Adrenal gland (tissue), 12 donors: Measurements from ENCODE around the gene POLR1A. TPM values are rescaled to one million over a fixed set of nuclear protein-coding genes. Genes with fewer than 3 reads are reported as not detected.

Experiments
- DNase-seq, 7 donors: peaks; one replicate each; pipeline ENCODE4 v3.0.0-alpha.2; 2019 to 2020
- H3K27ac ChIP-seq, 5 donors: fragments of 200-600 bp; sonication (generic) in 4 of 5; 1 replicate in 3 of 5; 2 replicates in 2 of 5; pipeline versions ENCODE4 v1.5.1 to v1.8.0; 2016 to 2020; ENCODE audit warnings: mild to moderate bottlenecking in 1 of 5
- H3K27me3 ChIP-seq: fragments of 200-600 bp; 2 replicates; pipeline ENCODE4 v1.8.0; 2021
- H3K36me3 ChIP-seq, 2 donors: fragments of 200-600 bp; replicated peaks in 1 of 2; 1 replicate in 1 of 2; 2 replicates in 1 of 2; pipeline versions ENCODE4 v1.5.1 to v1.8.0; 2018 to 2022
- H3K4me1 ChIP-seq, 2 donors: fragments of 200-600 bp; replicated peaks in 1 of 2; 1 replicate in 1 of 2; 2 replicates in 1 of 2; pipeline versions ENCODE4 v1.5.1 to v1.8.0; 2018 to 2021
- H3K4me3 ChIP-seq, 4 donors: fragments of 200-600 bp; sonication (generic) in 3 of 4; one replicate each; pipeline ENCODE4 v1.5.1; 2016 to 2018
- H3K9me3 ChIP-seq, 3 donors: fragments of 200-600 bp; sonication (generic) in 1 of 3; replicated peaks in 1 of 3; 1 replicate in 2 of 3; 2 replicates in 1 of 3; pipeline versions ENCODE4 v1.5.1 to v1.8.0; 2016 to 2021
- POLR2A ChIP-seq, 2 donors: fragments of 450-650 bp; IDR thresholded peaks; one replicate each; pipeline ENCODE4 v1.6.1; 2017; ENCODE audit warnings: antibody characterized with exemption in 2 of 2, mild to moderate bottlenecking in 2 of 2, moderate library complexity in 1 of 2
- WGBS, 4 donors: extraction: QIAGEN DNeasy Blood & Tissue Kit in 2 of 4; methylation state at CpG; one replicate each; pipeline versions ENCODE4 v1.1.5 to v1.1.7; 2013 to 2017; 5-methylcytosine and 5-hydroxymethylcytosine counted together
- intact Hi-C, 2 donors: fragments of 100-400 bp; cut with DNase I; formaldehyde crosslinking; loops; one replicate each; pipeline versions ENCODE4 v1.14.1 to v1.15.0; 2022 to 2023
- polyA plus RNA-seq, 3 donors: library from polyadenylated mRNA; stranded (reverse); fragments of 200-250 nt in 2 of 3; fragments of 350-450 nt in 1 of 3; fragmentation: Illumina TruSeq in 1 of 3; extraction: RNeasy Lipid Tissue Mini Kit (QIAGEN cat#74804) in 1 of 3; gene quantifications; one replicate each; pipeline ENCODE4 v1.2.3, GENCODE V29; 2013 to 2014
- total RNA-seq, 9 donors: library from RNA; depleted of rRNA in 4 of 9; stranded (reverse); fragments of >200 nt in 4 of 9; fragments of 120-200 nt in 1 of 9; fragmentation: NEBNext Ultra II Directional in 1 of 9; extraction: Animal tissue kit (Norgen Biotek cat#: 25700) in 1 of 9; gene quantifications; one replicate each; pipeline versions ENCODE4 v1.1.0 to v1.2.4, GENCODE V29; 2013 to 2023
- TF ChIP-seq, protein P1 (sequence below), 6 experiments: fragments of 450-650 bp in 4 of 6; fragments of 200-600 bp in 2 of 6; sonication (generic) in 1 of 6; IDR thresholded peaks; 1 replicate in 5 of 6; 2 replicates in 1 of 6; pipeline versions ENCODE4 v1.5.1 to v1.8.0; 2016 to 2021; ENCODE audit warnings: antibody characterized with exemption in 6 of 6, mild to moderate bottlenecking in 2 of 6, moderate library complexity in 1 of 6
- donor health status: healthy with polysubstance abuse.
- donor health status: Bipolar disorder and iron deficiency.
- donor health status: DM: yes; HTN: yes; CAD: no.
- donor health status: DM: no; HTN: no; CAD: no.
- donor health status: DM: no; HTN: no; CAD: no.
- donor health status: DM: yes; HTN: yes; CAD: no.

POLR1A gene
- total and polyA plus RNA-seq, 12 donors: 4.6 to 50.1 (median 26.2) TPM

DNA sequence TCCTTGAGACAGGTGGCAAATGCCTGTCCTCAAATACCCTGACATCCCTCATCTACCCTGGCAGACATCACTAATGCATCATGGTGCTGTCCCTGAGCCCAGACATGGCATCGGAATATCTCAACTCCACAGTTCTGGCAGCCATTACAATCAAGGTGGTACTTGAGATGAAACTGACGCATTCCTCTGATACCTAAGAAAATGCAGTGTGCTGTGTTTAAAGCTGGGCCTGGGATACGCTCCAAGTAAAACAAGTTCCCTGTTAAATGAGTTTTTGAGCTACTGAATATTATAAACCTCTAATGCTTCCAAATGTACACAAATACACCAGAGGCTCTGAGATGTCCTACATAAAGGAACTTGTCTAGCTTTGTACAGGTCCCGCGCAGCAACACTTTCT, 29.8 kb downstream of the POLR1A start:
- no peak overlapping the region for H3K27ac ChIP-seq
- no peaks in the 10 kb centered on the region for H3K27me3 ChIP-seq
- H3K4me3 ChIP-seq: no peak overlapping the region
- TF ChIP-seq, protein P1, sequence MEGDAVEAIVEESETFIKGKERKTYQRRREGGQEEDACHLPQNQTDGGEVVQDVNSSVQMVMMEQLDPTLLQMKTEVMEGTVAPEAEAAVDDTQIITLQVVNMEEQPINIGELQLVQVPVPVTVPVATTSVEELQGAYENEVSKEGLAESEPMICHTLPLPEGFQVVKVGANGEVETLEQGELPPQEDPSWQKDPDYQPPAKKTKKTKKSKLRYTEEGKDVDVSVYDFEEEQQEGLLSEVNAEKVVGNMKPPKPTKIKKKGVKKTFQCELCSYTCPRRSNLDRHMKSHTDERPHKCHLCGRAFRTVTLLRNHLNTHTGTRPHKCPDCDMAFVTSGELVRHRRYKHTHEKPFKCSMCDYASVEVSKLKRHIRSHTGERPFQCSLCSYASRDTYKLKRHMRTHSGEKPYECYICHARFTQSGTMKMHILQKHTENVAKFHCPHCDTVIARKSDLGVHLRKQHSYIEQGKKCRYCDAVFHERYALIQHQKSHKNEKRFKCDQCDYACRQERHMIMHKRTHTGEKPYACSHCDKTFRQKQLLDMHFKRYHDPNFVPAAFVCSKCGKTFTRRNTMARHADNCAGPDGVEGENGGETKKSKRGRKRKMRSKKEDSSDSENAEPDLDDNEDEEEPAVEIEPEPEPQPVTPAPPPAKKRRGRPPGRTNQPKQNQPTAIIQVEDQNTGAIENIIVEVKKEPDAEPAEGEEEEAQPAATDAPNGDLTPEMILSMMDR (IDR thresholded peaks at IDR 0.05): no peak
- TF ChIP-seq POLR2A (IDR thresholded peaks at IDR 0.05): no peak
- H3K9me3 ChIP-seq: no peaks in the 10 kb centered on the region
- H3K36me3 ChIP-seq: peaks cover 0 to 37% of the 10 kb centered on the region in 2 donors
- intact Hi-C loops: loop anchor here (2.0 to 10.0 kb wide), 4 partner anchors 51 to 249 kb away; partner anchors contain the start of gene ST3GAL5 (in 2 of the 2)
- peaks cover 15 to 18% of the 10 kb centered on the region in 2 donors for H3K4me1 ChIP-seq
- 92 to 97% (median 97%) methylated on average over 5 of the region's 5 CpGs for WGBS, 4 donors
- DNase-seq: peak in 1 of 7 donors; percentile 5

DNA sequence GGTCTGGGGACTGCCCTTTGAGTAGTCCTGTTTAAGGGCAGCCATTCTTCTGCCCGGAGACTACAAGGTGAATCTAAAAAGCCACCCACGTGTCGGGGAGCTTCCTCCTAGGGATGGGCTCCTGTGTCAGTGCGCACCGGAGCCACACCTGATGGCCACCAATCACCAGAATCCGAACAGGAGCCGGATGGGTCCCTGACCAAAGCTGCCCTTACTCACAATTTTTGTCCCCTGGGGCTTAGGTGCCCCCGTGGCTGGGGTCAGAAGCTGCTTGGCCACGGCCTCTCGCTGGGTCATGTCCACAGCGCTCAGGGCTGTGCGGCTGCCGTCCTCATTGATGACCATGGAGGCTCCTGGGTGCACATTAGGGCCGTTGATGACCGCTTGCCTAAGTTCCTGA, 30.9 kb downstream of the POLR1A start:
- intact Hi-C loops: loop anchor here (5.0 to 10.0 kb wide), 3 partner anchors 50 to 248 kb away; partner anchors contain the start of gene ST3GAL5 (in 1 of the 2)
- TF ChIP-seq POLR2A (IDR thresholded peaks at IDR 0.05): no peak
- TF ChIP-seq, protein P1 (IDR thresholded peaks at IDR 0.05): no peak
- Histone ChIP-seq H3K9me3 (no peaks in the 10 kb centered on the region), H3K27ac (no peak overlapping the region), H3K4me3 (no peak overlapping the region), H3K36me3 (peaks cover 0 to 41% of the 10 kb centered on the region in 2 donors), H3K27me3 (no peaks in the 10 kb centered on the region), H3K4me1 (peaks cover 15 to 18% of the 10 kb centered on the region in 2 donors)
- DNase-seq: peak in 2 of 7 donors; percentile 17 to 47
- WGBS, 4 donors: 94 to 97% (median 95%) methylated on average over 11 to 15 of the region's 15 CpGs

DNA sequence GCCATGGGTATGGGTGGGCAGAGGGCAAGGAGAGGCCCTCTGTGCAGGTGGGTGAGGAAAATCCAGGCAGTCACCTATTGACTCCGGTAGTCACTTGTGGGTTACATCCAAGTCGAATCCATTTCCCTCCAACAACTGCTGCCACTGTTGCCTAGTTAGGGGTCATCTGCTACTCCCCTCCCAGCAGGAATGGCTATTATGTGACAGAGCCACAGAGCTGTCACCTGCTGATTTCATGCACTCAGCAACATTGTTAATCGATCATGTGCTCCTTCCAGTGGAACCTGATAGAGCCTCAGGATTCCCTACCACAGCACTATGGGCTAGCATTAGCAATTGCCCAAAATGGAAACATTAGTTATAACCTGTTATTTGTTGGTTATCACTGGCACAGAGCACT, 31.4 kb downstream of the POLR1A start:
- Histone ChIP-seq H3K27me3 (no peaks in the 10 kb centered on the region), H3K4me3 (no peak overlapping the region), H3K4me1 (peaks cover 15 to 18% of the 10 kb centered on the region in 2 donors), H3K36me3 (peaks cover 0 to 46% of the 10 kb centered on the region in 2 donors), H3K9me3 (no peaks in the 10 kb centered on the region), H3K27ac (peak overlapping the region in 1 of 5 donors; percentile 79)
- peak in 1 of 7 donors; percentile 45 for DNase-seq
- TF ChIP-seq POLR2A (IDR thresholded peaks at IDR 0.05): no peak
- TF ChIP-seq, protein P1 (IDR thresholded peaks at IDR 0.05): no peak
- WGBS, 4 donors: 89 to 97% (median 93%) methylated on average over 3 of the region's 3 CpGs
- intact Hi-C loops: loop anchor here in 1 of 2 donors (10.0 kb wide), 1 partner anchor 49 kb away; no protein-coding TSS in a partner anchor

DNA sequence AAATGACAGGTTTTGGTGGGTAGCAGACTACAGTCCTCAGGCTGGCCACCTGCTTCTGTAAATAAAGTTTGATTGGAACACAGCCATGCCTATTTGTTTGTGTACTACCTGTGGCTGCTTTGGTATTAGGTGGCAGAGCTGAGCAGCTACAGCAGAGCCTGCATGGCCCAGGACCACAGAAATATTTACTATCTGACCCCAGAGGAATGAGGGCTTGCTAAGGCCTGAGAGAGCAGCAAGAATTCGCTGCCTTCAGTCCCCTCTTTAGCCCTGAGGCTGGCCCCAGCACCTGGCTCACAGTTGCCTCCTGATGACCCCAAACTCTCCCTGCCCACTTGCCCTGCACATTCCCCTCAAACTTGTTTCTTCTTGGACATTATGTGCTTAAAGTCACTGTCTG, 32.5 kb downstream of the POLR1A start:
- peak overlapping the region in 4 of 5 donors; percentile 73 to 79 (median 76) for H3K27ac ChIP-seq

More for the DNA sequence above, 32.5 kb downstream of the POLR1A start:
- intact Hi-C loops: loop anchor here in 1 of 2 donors (10.0 kb wide), 1 partner anchor 48 kb away; no protein-coding TSS in a partner anchor
- H3K36me3 ChIP-seq: peaks cover 0 to 54% of the 10 kb centered on the region in 2 donors
- peaks cover 15 to 26% of the 10 kb centered on the region in 2 donors for H3K4me1 ChIP-seq
- no peaks in the 10 kb centered on the region for H3K9me3 ChIP-seq
- no peak overlapping the region for H3K4me3 ChIP-seq
- no peaks in the 10 kb centered on the region for H3K27me3 ChIP-seq
- TF ChIP-seq, protein P1 (IDR thresholded peaks at IDR 0.05): no peak
- TF ChIP-seq POLR2A (IDR thresholded peaks at IDR 0.05): no peak
- WGBS, 4 donors: 83 to 100% (median 98%) methylated on average over 1 of the region's 1 CpG
- peak in 1 of 7 donors; percentile 35 for DNase-seq
